ENCODE data around the gene THSD4. TPM values are rescaled to one million over a fixed set of nuclear protein-coding genes. Genes with fewer than 3 reads are reported as not detected.
A peak's percentile ranks its signal among the peaks of the same experiment; 100 is the strongest.

The THSD4 gene
- total RNA-seq, 1 donor from 2014 or later: 1.4 TPM

DNA sequence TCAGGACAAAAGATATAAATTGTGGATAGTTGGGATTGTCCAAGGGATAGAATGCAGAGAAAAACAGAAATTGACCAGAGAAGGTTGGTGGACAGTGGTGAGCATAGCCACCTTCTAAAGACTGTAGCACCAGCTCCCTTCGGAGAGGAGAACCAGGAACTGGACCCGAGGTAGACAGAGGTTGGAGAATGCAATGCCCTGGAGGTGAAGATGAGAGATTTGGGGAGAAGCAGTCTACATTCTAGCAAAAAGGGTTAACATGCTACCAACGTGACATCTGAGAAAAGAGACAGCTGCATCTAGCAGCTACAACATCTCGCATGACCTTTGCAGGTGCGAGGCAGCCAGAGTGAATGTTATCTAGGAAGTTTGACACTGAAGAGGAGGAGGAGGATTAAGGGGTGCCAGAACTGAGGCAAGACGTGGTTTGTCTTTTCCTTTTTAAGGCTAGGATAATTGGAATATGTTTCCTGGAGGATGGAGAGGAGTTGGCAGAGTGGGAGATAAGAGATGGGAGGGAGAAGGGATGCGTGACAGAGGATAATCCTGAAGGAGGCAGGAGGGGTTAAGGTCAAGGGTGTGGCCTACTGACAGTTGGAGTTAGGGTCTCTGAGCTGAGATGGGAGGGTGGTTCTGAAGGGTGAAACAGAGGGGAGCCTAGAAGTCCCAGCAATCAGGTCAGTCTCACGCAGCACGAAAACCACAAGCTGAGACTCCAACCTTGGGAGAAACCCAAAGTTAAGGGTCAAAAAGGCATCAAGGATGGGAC lies 591.4 kb downstream of the THSD4 start:
- TF ChIP-seq, protein P1, sequence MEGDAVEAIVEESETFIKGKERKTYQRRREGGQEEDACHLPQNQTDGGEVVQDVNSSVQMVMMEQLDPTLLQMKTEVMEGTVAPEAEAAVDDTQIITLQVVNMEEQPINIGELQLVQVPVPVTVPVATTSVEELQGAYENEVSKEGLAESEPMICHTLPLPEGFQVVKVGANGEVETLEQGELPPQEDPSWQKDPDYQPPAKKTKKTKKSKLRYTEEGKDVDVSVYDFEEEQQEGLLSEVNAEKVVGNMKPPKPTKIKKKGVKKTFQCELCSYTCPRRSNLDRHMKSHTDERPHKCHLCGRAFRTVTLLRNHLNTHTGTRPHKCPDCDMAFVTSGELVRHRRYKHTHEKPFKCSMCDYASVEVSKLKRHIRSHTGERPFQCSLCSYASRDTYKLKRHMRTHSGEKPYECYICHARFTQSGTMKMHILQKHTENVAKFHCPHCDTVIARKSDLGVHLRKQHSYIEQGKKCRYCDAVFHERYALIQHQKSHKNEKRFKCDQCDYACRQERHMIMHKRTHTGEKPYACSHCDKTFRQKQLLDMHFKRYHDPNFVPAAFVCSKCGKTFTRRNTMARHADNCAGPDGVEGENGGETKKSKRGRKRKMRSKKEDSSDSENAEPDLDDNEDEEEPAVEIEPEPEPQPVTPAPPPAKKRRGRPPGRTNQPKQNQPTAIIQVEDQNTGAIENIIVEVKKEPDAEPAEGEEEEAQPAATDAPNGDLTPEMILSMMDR (conservative IDR thresholded peaks at IDR 0.05): no peak
- Mint-ChIP-seq H3K9me3 (no peaks in the 10 kb centered on the region), H3K36me3 (ENCODE audit: low read depth) (no peaks in the 10 kb centered on the region), H3K4me1 (no peaks in the 10 kb centered on the region), H3K27me3 (ENCODE audit: low read depth) (peaks cover 14% of the 10 kb centered on the region), H3K4me3 (no peak overlapping the region), H3K27ac (ENCODE audit: unreplicated experiment) (peak overlapping the region; percentile 29)
- no peak for DNase-seq (ENCODE audit: low read depth, low spot score)

DNA sequence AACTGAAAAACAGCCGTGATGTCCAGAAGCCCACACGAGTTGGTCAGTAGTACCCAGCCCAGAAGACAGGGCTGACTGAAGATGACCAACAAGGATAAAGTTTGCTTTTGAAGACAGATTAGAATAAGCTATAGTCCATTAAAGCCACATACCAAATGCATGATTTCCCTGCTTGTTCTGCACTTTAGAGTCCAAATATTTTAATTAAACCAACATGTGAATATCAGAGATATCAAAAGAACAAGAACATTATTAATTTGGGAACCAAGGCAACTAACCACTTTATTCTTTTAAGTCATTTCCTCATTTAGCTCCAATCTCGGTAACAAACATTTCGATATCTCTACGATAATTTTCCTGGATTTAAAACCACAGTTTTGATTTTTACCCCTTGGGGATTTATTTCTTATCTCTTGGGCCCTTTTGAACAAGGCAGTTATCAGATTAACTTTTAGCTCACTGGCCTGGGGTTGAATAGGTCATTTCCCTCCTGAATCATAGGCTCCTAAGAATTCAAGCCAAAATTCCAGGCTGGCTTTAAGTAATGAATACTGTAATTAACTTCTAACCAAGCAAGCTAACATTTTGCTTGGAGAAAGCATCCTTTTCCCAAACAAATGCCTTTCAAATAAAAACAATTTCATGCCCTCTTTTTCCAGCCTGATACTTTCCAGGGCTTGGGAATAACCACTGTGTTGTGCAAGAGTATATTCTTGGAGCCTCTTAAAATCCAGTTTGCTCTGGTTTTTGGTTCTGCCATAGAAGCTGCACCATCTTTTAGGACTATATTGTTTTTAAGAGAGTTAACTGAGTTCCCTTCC lies 592.2 kb downstream of the THSD4 start:
- H3K27me3 Mint-ChIP-seq (ENCODE audit: low read depth): peaks cover 14% of the 10 kb centered on the region
- no peak overlapping the region for H3K4me3 Mint-ChIP-seq
- TF ChIP-seq, protein P1 (conservative IDR thresholded peaks at IDR 0.05): no peak
- no peaks in the 10 kb centered on the region for H3K4me1 Mint-ChIP-seq
- H3K27ac Mint-ChIP-seq (ENCODE audit: unreplicated experiment): no peak overlapping the region
- no peak for DNase-seq (ENCODE audit: low read depth, low spot score)
- no peaks in the 10 kb centered on the region for H3K36me3 Mint-ChIP-seq (ENCODE audit: low read depth)
- no peaks in the 10 kb centered on the region for H3K9me3 Mint-ChIP-seq

DNA sequence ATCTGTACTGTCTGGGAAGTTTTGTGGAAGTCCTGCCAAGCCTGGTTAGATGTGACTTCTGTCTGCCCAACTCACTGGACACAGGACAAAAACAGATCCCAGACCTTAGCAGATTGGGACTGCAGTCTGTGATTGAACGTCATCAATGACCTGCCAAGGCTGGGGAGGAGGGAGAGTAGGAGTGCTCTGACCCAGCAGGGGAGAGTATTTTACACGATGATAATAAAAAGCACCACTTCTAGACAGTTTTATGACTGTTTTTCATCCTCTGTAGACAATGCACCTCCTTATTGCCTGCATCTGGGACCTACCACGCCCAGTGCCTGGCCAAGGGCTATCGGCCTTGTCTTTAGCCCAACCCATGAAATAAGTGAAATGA lies 592.8 kb downstream of the THSD4 start:
- no peak overlapping the region for H3K4me3 Mint-ChIP-seq
- H3K27me3 Mint-ChIP-seq (ENCODE audit: low read depth): peaks cover 14% of the 10 kb centered on the region
- H3K4me1 Mint-ChIP-seq: peaks cover 4% of the 10 kb centered on the region
- TF ChIP-seq, protein P1 (conservative IDR thresholded peaks at IDR 0.05): no peak
- H3K36me3 Mint-ChIP-seq (ENCODE audit: low read depth): no peaks in the 10 kb centered on the region
- H3K27ac Mint-ChIP-seq (ENCODE audit: unreplicated experiment): no peak overlapping the region
- DNase-seq (ENCODE audit: low read depth, low spot score): no peak
- no peaks in the 10 kb centered on the region for H3K9me3 Mint-ChIP-seq

DNA sequence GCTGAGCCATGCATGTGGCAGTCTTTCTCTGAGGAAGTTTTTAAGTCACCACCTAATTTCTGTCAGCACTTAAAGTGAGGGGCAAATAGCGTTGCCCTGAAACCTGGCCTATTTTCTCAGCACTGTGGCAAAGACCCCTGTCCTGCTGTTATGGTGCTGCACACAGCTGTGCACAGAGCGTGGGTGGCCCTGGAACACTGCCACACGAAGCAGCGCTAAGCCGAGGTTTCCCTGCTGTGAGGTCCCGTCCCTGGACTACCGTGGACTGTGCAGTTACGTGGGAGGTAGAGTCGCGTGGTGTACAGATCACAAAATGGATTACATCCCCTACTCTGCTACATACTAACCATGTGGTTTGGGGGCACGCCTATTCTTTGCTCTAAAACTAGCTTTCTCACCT lies 593.5 kb downstream of the THSD4 start:
- no peak overlapping the region for H3K27ac Mint-ChIP-seq (ENCODE audit: unreplicated experiment)
- peaks cover 14% of the 10 kb centered on the region for H3K27me3 Mint-ChIP-seq (ENCODE audit: low read depth)
- no peaks in the 10 kb centered on the region for H3K36me3 Mint-ChIP-seq (ENCODE audit: low read depth)
- TF ChIP-seq, protein P1 (conservative IDR thresholded peaks at IDR 0.05): no peak
- H3K4me1 Mint-ChIP-seq: peaks cover 10% of the 10 kb centered on the region
- H3K9me3 Mint-ChIP-seq: no peaks in the 10 kb centered on the region
- no peak for DNase-seq (ENCODE audit: low read depth, low spot score)
- no peak overlapping the region for H3K4me3 Mint-ChIP-seq

DNA sequence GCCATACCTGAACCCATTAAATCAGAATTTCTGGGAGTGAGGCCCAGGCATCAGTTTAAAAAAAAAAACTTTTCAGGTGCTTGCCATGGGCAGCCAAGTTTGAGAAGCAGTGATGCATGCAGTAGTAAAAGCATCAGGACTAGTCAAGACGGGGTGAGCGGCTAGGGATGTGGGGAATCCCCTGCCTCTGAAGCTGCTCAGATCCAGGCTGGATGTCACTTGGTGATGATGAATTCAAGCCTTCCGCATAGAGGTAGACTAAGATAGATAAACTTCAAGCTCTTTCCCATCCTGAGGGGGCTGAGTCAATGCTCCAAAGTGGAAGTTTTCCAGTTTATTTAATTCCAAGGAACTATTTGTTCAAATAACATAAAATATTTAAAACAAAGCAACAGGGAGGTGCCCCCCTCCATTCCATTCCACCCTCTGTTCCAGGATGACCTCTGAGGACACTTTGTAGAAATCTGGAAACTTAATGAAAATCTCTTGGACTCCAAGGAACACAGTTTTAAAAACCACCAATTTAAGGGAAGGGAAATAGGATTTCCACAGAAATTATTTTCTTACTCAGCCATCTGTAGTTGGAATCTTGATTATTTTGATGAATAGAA lies 594.6 kb downstream of the THSD4 start:
- Mint-ChIP-seq H3K27me3 (ENCODE audit: low read depth) (peaks cover 14% of the 10 kb centered on the region), H3K36me3 (ENCODE audit: low read depth) (no peaks in the 10 kb centered on the region), H3K27ac (ENCODE audit: unreplicated experiment) (no peak overlapping the region), H3K4me1 (peaks cover 10% of the 10 kb centered on the region), H3K4me3 (no peak overlapping the region), H3K9me3 (no peaks in the 10 kb centered on the region)
- TF ChIP-seq, protein P1 (conservative IDR thresholded peaks at IDR 0.05): no peak
- no peak for DNase-seq (ENCODE audit: low read depth, low spot score)
